BE2C (cell line): ENCODE measurements around the gene LIN52.

Experiments
- DNase-seq: peaks from one replicate; pipeline ENCODE4 v3.0.0-alpha.2; 2020
- H3K27me3 ChIP-seq: fragments of 250-450 bp; sonication (Bioruptor Pico); 2 replicates; pipeline ENCODE4 v1.5.1; 2020; ENCODE audit warnings: mild to moderate bottlenecking
- H3K36me3 ChIP-seq: fragments of 250-450 bp; sonication (Bioruptor Pico); 2 replicates; pipeline ENCODE4 v1.5.1; 2020; ENCODE audit warnings: mild to moderate bottlenecking
- H3K4me1 ChIP-seq: fragments of 250-450 bp; sonication (Bioruptor Pico); 2 replicates; pipeline ENCODE4 v1.5.1; 2020
- H3K4me3 ChIP-seq: 2 replicates; pipeline ENCODE4 v1.5.1; 2011; ENCODE audit warnings: low read depth, low read length
- H3K9me3 ChIP-seq: fragments of 250-450 bp; sonication (Bioruptor Pico); 2 replicates; pipeline ENCODE4 v1.5.1; 2020
- CTCF ChIP-seq: IDR thresholded peaks from 2 replicates; pipeline ENCODE4 v1.5.1; 2012; ENCODE audit warnings: mild to moderate bottlenecking, low read depth, low read length

LIN52 gene

GRCh38 chr14:74238974-74239847, 154.5 kb downstream of the LIN52 start, which contains the start of gene VSX2:
VSX2 (plus strand) TSS chr14:74239449; CDS start chr14:74239562, 113 bp downstream.
- H3K9me3 ChIP-seq, result no peaks in the 10 kb centered on the region
- peaks cover 96% of the 10 kb centered on the region for H3K27me3 ChIP-seq
- DNase-seq, result no peak
- no peak within 1 kb of the TSS for H3K4me3 ChIP-seq
- H3K4me1 ChIP-seq, result no peaks in the 10 kb centered on the region
- no peaks in the 10 kb centered on the region for H3K36me3 ChIP-seq
- no peak for TF ChIP-seq CTCF

- no peak for TF ChIP-seq CTCF
- Histone ChIP-seq H3K27me3 (peaks cover 96% of the 10 kb centered on the region), H3K9me3 (no peaks in the 10 kb centered on the region), H3K36me3 (no peaks in the 10 kb centered on the region), H3K4me3 (no peak overlapping the region), H3K4me1 (no peaks in the 10 kb centered on the region)
- DNase-seq, result no peak
These were observed 155.4 kb downstream of the LIN52 start for GRCh38 chr14:74239848-74240793.

- H3K27me3 ChIP-seq, result peaks cover 99% of the 10 kb centered on the region
- TF ChIP-seq CTCF, result no peak
- no peaks in the 10 kb centered on the region for H3K4me1 ChIP-seq
- no peak for DNase-seq
- no peaks in the 10 kb centered on the region for H3K36me3 ChIP-seq
- no peaks in the 10 kb centered on the region for H3K9me3 ChIP-seq
- H3K4me3 ChIP-seq, result no peak overlapping the region
These were observed 156.3 kb downstream of the LIN52 start for GRCh38 chr14:74240794-74241651.

GRCh38 chr14:74241652-74242017, 156.9 kb downstream of the LIN52 start:
- no peak overlapping the region for H3K4me3 ChIP-seq
- H3K4me1 ChIP-seq, result no peaks in the 10 kb centered on the region
- DNase-seq, result no peak
- peaks cover 100% of the 10 kb centered on the region for H3K27me3 ChIP-seq
- TF ChIP-seq CTCF, result no peak
- H3K9me3 ChIP-seq, result no peaks in the 10 kb centered on the region
- H3K36me3 ChIP-seq, result no peaks in the 10 kb centered on the region

- H3K27me3 ChIP-seq, result peaks cover 100% of the 10 kb centered on the region
- no peaks in the 10 kb centered on the region for H3K36me3 ChIP-seq
- TF ChIP-seq CTCF, result no peak
- H3K4me1 ChIP-seq, result no peaks in the 10 kb centered on the region
- no peaks in the 10 kb centered on the region for H3K9me3 ChIP-seq
- DNase-seq, result no peak
- H3K4me3 ChIP-seq, result no peak overlapping the region
These were observed 157.4 kb downstream of the LIN52 start for GRCh38 chr14:74242021-74242779.
